Natural killer cell (primary cell): ENCODE results near the gene SPATC1L. TPM values are rescaled to one million over a fixed set of nuclear protein-coding genes. Genes with fewer than 3 reads are reported as not detected.

ENCODE experiments used
- ATAC-seq, 3 donors: fragments of 150-1000 bp in 2 of 3; fragments of 200-7000 bp in 1 of 3; cut with Tn5 transposase; 1 replicate in 1 of 3; 2 replicates in 2 of 3; pipeline ENCODE4 v1.10.0; 2021; ENCODE audit warnings: mild to moderate bottlenecking in 2 of 3, moderate library complexity in 2 of 3
- DNase-seq, 2 donors: peaks; one replicate each; pipeline versions ENCODE4 v3.0.0 to v3.0.0-alpha.2; 2013 to 2021; ENCODE audit warnings: mixed read lengths in 1 of 2
- H3K27ac ChIP-seq: one replicate; pipeline ENCODE4 v1.5.1; 2013; ENCODE audit warnings: mild to moderate bottlenecking, low read length
- H3K27me3 ChIP-seq: one replicate; pipeline ENCODE4 v1.6.1; 2013; ENCODE audit warnings: low read length; ENCODE audit not compliant: control insufficient read depth, insufficient read depth
- H3K36me3 ChIP-seq: one replicate; pipeline ENCODE4 v1.6.1; 2013; ENCODE audit warnings: low read length; ENCODE audit not compliant: control insufficient read depth, insufficient read depth
- H3K4me1 ChIP-seq: one replicate; pipeline ENCODE4 v1.6.1; 2013; ENCODE audit warnings: low read length; ENCODE audit not compliant: control insufficient read depth, insufficient read depth
- H3K4me3 ChIP-seq: one replicate; pipeline ENCODE4 v1.5.1; 2013; ENCODE audit warnings: low read length
- H3K9me3 ChIP-seq: one replicate; pipeline ENCODE4 v1.6.1; 2013; ENCODE audit warnings: low read length; ENCODE audit not compliant: control insufficient read depth, insufficient read depth
- H3K27ac Mint-ChIP-seq, 2 donors: one replicate each; pipeline ENCODE4 v1.8.0; 2022; ENCODE audit warnings: mild to moderate bottlenecking in 2 of 2, mixed read lengths in 2 of 2, moderate library complexity in 1 of 2
- H3K27me3 Mint-ChIP-seq, 2 donors: one replicate each; pipeline ENCODE4 v1.8.0; 2022; ENCODE audit warnings: low read depth in 2 of 2, mixed read lengths in 2 of 2
- H3K36me3 Mint-ChIP-seq: one replicate; pipeline ENCODE4 v1.8.0; 2022; ENCODE audit warnings: mixed read lengths
- H3K4me1 Mint-ChIP-seq, 2 donors: one replicate each; pipeline ENCODE4 v1.8.0; 2022; ENCODE audit warnings: mixed read lengths in 2 of 2
- H3K4me3 Mint-ChIP-seq: one replicate; pipeline ENCODE4 v1.8.0; 2022; ENCODE audit warnings: mild to moderate bottlenecking, moderate library complexity, mixed read lengths
- H3K9me3 Mint-ChIP-seq, 2 donors: one replicate each; pipeline ENCODE4 v1.8.0; 2022; ENCODE audit warnings: mixed read lengths in 2 of 2
- WGBS: methylation state at CpG from one replicate; pipeline ENCODE4 v1.1.7; 2013; ENCODE audit warnings: missing lambda C conversion rate; ENCODE audit not compliant: insufficient coverage; 5-methylcytosine and 5-hydroxymethylcytosine counted together
- intact Hi-C: fragments of 100-400 bp; cut with micrococcal nuclease; formaldehyde crosslinking; loops from one replicate; pipeline ENCODE4 v1.14.2; 2022
- total RNA-seq, 4 donors: library from RNA; stranded (reverse); fragments of 120-200 nt in 1 of 4; gene quantifications; one replicate each; pipeline versions ENCODE4 v1.2.3 to v1.2.4, GENCODE V29; 2013 to 2022
- TF ChIP-seq, protein P1 (sequence below): fragments of 200-600 bp; IDR thresholded peaks from one replicate; pipeline ENCODE4 v1.8.0; 2022; ENCODE audit warnings: antibody characterized with exemption

SPATC1L gene
- total RNA-seq, 3 donors from 2014 or later (not counting 1 experiment from before 2014, with no cell fraction given), result 0.18 to 4.0 (median 2.7) TPM

DNA sequence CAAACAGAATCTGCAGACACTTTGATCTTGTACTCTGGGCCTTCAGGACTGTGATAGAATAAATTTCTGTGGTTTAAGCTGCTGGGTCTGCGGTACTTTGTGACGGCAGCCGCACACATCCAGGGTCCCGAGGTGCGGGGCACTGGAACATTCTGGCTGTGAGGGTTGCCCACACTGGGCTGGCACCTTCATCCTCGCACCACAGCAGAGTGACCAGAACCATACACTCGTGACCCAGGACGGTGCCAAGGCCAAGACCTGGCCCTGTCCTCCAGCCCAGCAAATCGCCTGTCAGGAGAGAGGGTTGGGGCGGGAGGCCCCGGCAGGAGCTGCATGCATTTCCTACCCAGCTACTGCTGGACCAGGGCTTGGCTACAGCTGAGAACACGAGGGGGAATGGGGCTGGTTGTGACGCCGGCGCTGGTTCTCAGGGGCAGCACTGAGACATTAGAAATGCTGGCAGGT, 26.2 kb downstream of the SPATC1L start:
- no peak for ATAC-seq
- Mint-ChIP-seq H3K27ac (no peak overlapping the region), H3K4me1 (no peaks in the 10 kb centered on the region), H3K36me3 (no peaks in the 10 kb centered on the region), H3K4me3 (no peak overlapping the region), H3K27me3 (peaks cover 3 to 5% of the 10 kb centered on the region in 2 donors), H3K9me3 (no peaks in the 10 kb centered on the region)
- no peak overlapping the region for H3K27ac ChIP-seq
- H3K36me3 ChIP-seq, result no peaks in the 10 kb centered on the region
- H3K9me3 ChIP-seq, result no peaks in the 10 kb centered on the region
- peak in 1 of 2 donors; percentile 9 for DNase-seq
- no peaks in the 10 kb centered on the region for H3K27me3 ChIP-seq
- peaks cover 6% of the 10 kb centered on the region for H3K4me1 ChIP-seq
- H3K4me3 ChIP-seq, result no peak overlapping the region
- TF ChIP-seq, protein P1, sequence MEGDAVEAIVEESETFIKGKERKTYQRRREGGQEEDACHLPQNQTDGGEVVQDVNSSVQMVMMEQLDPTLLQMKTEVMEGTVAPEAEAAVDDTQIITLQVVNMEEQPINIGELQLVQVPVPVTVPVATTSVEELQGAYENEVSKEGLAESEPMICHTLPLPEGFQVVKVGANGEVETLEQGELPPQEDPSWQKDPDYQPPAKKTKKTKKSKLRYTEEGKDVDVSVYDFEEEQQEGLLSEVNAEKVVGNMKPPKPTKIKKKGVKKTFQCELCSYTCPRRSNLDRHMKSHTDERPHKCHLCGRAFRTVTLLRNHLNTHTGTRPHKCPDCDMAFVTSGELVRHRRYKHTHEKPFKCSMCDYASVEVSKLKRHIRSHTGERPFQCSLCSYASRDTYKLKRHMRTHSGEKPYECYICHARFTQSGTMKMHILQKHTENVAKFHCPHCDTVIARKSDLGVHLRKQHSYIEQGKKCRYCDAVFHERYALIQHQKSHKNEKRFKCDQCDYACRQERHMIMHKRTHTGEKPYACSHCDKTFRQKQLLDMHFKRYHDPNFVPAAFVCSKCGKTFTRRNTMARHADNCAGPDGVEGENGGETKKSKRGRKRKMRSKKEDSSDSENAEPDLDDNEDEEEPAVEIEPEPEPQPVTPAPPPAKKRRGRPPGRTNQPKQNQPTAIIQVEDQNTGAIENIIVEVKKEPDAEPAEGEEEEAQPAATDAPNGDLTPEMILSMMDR, result no peak
- WGBS, result 95% methylated on average over 15 of the region's 15 CpGs
- intact Hi-C loops, result no loop called here

DNA sequence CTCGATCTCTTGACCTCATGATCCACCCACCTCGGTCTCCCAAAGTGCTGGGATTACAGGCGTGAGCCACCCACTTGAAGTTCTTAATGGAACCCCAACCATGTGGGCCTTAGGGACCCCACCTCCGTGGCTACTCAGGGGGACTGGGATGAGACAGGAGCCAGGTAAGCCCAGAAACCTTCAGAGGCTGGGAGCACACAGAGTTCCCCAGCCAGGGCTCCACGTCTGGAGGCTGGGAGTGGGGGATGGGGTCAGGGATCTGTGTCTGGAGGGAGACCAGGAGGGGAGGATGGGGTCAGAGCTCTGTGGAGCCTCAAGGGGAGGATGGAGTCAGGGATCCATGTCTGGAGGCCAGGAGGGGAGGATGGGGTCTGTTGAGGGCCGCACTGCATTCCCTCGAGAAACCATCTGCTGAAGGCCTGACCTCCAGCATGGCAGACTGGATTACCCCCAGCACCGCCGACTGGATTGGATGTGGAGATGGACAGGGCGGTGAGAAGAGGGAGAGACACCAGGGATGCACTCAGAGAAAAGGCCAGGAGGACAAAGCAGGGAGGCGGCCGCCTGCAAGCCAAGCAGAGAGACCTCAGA, 26.8 kb downstream of the SPATC1L start:
- ATAC-seq (no peak), DNase-seq (no peak)
- H3K27me3 Mint-ChIP-seq, result no peaks in the 10 kb centered on the region
- intact Hi-C loops, result no loop called here
- no peak overlapping the region for H3K27ac Mint-ChIP-seq
- Histone ChIP-seq H3K4me1 (peaks cover 8% of the 10 kb centered on the region), H3K36me3 (no peaks in the 10 kb centered on the region), H3K4me3 (no peak overlapping the region), H3K9me3 (no peaks in the 10 kb centered on the region), H3K27me3 (no peaks in the 10 kb centered on the region), H3K27ac (no peak overlapping the region)
- no peak overlapping the region for H3K4me3 Mint-ChIP-seq
- H3K4me1 Mint-ChIP-seq, result no peaks in the 10 kb centered on the region
- H3K36me3 Mint-ChIP-seq, result no peaks in the 10 kb centered on the region
- TF ChIP-seq, protein P1, result no peak
- H3K9me3 Mint-ChIP-seq, result no peaks in the 10 kb centered on the region
- WGBS, result 96% methylated on average over 12 of the region's 12 CpGs

DNA sequence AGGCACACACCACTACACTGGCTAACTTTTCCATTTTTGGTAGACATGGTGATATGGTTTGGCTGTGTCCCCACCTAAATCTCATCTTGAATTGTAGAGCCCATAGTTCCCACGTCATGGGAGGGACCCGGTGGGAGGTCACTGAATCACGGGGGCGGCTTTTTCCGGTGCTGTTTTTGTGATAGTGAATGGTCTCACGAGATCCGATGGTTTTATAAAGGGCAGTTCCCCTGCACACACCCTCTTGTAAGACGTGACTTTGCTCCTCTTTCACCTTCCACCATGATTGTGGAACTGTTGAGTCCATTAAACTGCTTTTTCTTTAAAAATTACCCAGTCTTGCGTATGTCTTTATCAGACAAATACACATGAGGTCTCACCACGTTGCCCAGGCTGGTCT, 27.6 kb downstream of the SPATC1L start:
- Histone ChIP-seq H3K27ac (no peak overlapping the region), H3K4me3 (no peak overlapping the region), H3K4me1 (peaks cover 8% of the 10 kb centered on the region), H3K9me3 (no peaks in the 10 kb centered on the region), H3K36me3 (no peaks in the 10 kb centered on the region), H3K27me3 (no peaks in the 10 kb centered on the region)
- no peaks in the 10 kb centered on the region for H3K9me3 Mint-ChIP-seq
- no peaks in the 10 kb centered on the region for H3K27me3 Mint-ChIP-seq
- 91% methylated on average over 10 of the region's 10 CpGs for WGBS
- H3K27ac Mint-ChIP-seq, result no peak overlapping the region
- ATAC-seq (no peak), DNase-seq (no peak)
- H3K4me1 Mint-ChIP-seq, result no peaks in the 10 kb centered on the region
- no peak overlapping the region for H3K4me3 Mint-ChIP-seq
- H3K36me3 Mint-ChIP-seq, result no peaks in the 10 kb centered on the region
- TF ChIP-seq, protein P1, result no peak
- intact Hi-C loops, result no loop called here

DNA sequence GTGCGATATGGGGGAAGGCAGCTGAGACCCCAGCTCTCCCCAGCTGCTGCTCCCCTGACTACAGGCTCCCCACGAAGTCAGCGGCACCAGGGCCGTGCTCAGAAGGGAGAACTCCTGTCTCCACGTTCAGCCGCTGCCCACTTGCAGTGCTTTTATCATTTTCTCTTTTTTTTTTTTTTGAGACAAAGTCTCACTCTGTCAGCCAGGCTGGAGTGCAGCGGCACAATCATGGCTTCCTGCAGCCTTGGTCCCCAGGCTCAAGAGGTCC, 27.9 kb downstream of the SPATC1L start:
- no peaks in the 10 kb centered on the region for H3K36me3 Mint-ChIP-seq
- Histone ChIP-seq H3K9me3 (no peaks in the 10 kb centered on the region), H3K36me3 (no peaks in the 10 kb centered on the region), H3K27me3 (no peaks in the 10 kb centered on the region), H3K4me3 (no peak overlapping the region), H3K27ac (no peak overlapping the region), H3K4me1 (peaks cover 8% of the 10 kb centered on the region)
- H3K4me3 Mint-ChIP-seq, result no peak overlapping the region
- TF ChIP-seq, protein P1, result no peak
- H3K9me3 Mint-ChIP-seq, result no peaks in the 10 kb centered on the region
- ATAC-seq (no peak), DNase-seq (no peak)
- H3K27ac Mint-ChIP-seq, result no peak overlapping the region
- WGBS, result 90% methylated on average over 7 of the region's 7 CpGs
- no peaks in the 10 kb centered on the region for H3K4me1 Mint-ChIP-seq
- intact Hi-C loops, result no loop called here
- no peaks in the 10 kb centered on the region for H3K27me3 Mint-ChIP-seq
